Lower leg skin (tissue), 4 donors: Measurements from ENCODE around the gene ABCD1. TPM values are rescaled to one million over a fixed set of nuclear protein-coding genes. Genes with fewer than 3 reads are reported as not detected.
"Not testable (repeated sequence)": the region's sequence is repeated elsewhere in the genome, so short reads cannot be mapped to it uniquely, and the experiment has no call there.

ENCODE experiments used
- DNase-seq, 2 donors: peaks; one replicate each; pipeline ENCODE4 v3.0.0-alpha.2; 2019; ENCODE audit warnings: low spot score in 2 of 2
- H3K4me3 ChIP-seq: fragments of 200-600 bp; sonication (generic); 2 replicates; pipeline ENCODE4 v1.5.1; 2017; ENCODE audit warnings: mild to moderate bottlenecking, low read depth; ENCODE audit not compliant: poor library complexity, severe bottlenecking
- POLR2A ChIP-seq, 2 donors: fragments of 450-650 bp; IDR thresholded peaks; one replicate each; pipeline ENCODE4 v1.6.1; 2016 to 2017; ENCODE audit warnings: antibody characterized with exemption in 2 of 2, mild to moderate bottlenecking in 1 of 2, moderate library complexity in 1 of 2
- WGBS, 2 donors: methylation state at CpG; one replicate each; pipeline ENCODE4 v1.1.5; 2018; 5-methylcytosine and 5-hydroxymethylcytosine counted together
- intact Hi-C: fragments of 100-400 bp; cut with DNase I; formaldehyde crosslinking; loops from one replicate; pipeline ENCODE4 v1.15.0; 2023; ENCODE audit warnings: low total_unique reads
- total RNA-seq, 4 donors: library from RNA; depleted of rRNA; stranded (reverse); fragments of >200 nt; gene quantifications; one replicate each; pipeline ENCODE4 v1.1.0, GENCODE V29; 2016
- TF ChIP-seq, protein P1 (sequence below), 3 donors: fragments of 450-650 bp; IDR thresholded peaks; one replicate each; pipeline ENCODE4 v1.5.1; 2016; ENCODE audit warnings: antibody characterized with exemption in 3 of 3, mild to moderate bottlenecking in 3 of 3, moderate library complexity in 2 of 3

The ABCD1 gene
- total RNA-seq, 4 donors from 2014 or later, result 5.0 to 9.3 (median 7.4) TPM

- 76 to 77% methylated on average over 12 to 15 of the region's 16 CpGs for WGBS, 2 donors
- no peak for DNase-seq
- intact Hi-C loops, result no loop called here
- H3K4me3 ChIP-seq, result no peak overlapping the region
- TF ChIP-seq POLR2A (IDR thresholded peaks at IDR 0.05), result no peak
- TF ChIP-seq, protein P1, sequence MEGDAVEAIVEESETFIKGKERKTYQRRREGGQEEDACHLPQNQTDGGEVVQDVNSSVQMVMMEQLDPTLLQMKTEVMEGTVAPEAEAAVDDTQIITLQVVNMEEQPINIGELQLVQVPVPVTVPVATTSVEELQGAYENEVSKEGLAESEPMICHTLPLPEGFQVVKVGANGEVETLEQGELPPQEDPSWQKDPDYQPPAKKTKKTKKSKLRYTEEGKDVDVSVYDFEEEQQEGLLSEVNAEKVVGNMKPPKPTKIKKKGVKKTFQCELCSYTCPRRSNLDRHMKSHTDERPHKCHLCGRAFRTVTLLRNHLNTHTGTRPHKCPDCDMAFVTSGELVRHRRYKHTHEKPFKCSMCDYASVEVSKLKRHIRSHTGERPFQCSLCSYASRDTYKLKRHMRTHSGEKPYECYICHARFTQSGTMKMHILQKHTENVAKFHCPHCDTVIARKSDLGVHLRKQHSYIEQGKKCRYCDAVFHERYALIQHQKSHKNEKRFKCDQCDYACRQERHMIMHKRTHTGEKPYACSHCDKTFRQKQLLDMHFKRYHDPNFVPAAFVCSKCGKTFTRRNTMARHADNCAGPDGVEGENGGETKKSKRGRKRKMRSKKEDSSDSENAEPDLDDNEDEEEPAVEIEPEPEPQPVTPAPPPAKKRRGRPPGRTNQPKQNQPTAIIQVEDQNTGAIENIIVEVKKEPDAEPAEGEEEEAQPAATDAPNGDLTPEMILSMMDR (IDR thresholded peaks at IDR 0.05), result no peak
These were observed 26.5 kb upstream of the ABCD1 start for GRCh38 chrX:153697924-153698865.

DNA sequence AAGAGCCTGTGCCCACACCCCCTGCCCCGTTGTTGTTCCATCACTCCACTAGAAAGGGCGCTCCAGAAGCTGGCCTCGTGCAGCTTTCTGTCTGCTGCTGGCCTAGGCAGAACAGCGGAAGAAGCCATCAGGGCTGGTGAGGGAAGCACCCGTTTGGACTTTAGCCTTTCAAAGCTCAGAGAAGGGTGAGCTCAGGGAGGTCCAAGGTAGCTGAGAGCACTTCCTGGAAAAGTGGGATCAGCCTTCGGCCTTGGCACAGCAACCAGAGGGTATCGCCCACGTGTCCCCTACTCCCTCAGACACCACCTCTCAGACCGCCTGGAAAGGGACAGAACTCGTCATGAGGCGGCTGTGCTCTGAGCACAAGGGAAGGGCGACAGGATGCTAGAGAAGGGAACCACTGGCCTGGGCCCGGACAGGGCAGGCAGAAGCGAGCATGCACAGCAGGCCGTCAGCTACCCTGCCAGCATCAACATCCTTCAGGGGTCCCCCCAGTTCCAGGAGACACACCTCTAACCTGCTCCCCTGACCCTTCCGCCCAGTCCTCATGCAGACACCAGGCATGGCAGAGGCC, 25.4 kb upstream of the ABCD1 start:
- DNase-seq, intact Hi-C loops, H3K4me3 ChIP-seq: not testable (repeated sequence)
- 73 to 82% methylated on average over 10 to 16 of the region's 16 CpGs for WGBS, 2 donors

DNA sequence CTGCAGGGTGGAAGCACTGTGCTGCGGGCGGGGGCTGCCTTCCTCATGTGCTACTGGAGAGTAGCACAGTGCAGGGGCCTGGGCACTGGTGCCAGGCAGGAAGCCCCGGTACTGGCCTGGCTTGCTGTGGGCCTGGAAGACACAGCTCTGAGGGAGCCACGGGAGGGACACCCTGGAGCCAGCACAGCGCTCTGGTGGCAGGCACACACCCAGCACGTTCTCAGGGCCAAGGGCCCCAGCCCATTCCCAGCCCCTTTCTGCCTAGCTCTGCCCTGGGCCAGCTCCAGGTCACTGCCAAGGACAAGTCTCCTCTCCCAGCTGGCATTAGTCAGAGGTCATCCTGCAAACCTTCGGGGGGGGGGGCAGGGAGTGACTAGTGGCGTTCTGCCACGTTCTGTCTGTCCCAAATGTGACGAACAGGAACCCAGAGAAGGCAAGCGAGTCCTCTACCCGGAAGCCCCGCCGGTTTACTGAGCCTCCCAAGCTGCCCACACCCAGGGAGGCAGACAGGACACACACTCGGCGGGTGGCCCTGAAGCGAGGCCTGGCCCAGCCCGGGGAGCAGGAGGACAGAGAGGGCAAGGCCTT, 24.8 kb upstream of the ABCD1 start:
- 66% methylated on average over 13 of the region's 18 CpGs; no CpG with 5 or more reads in 1 of the 2 donors for WGBS, 2 donors
- DNase-seq, H3K4me3 ChIP-seq, intact Hi-C loops: not testable (repeated sequence)

DNA sequence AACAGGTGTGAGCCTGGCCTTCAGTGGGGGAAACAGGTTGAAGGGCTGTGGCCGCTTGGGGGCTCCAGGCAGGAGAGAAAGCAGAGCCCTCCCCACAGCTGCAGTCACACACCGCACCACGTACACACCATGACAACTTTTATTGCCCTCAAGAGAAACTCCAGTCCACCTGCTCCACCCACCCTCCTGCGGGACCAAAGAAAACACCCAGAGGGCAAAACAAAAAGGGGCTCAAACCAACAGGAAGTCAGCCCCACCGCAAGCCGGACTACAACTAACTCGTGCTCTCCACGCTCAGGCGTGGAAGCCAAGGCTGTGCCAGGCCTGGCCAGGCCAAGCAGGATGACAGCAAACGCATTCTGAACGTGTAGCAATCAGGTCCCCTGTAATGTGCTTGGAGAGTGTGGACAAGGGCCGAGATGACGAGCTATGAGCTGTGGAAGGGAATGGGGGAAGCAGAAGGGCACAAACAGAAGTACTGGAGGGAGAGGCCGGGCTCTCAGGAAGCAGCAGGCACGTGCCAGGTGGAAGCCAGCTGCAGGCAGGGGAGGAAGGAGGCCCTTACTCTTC, 24.2 kb upstream of the ABCD1 start:
- intact Hi-C loops, result no loop called here
- no peak overlapping the region for H3K4me3 ChIP-seq
- 34 to 57% methylated on average over 14 of the region's 15 CpGs for WGBS, 2 donors
- TF ChIP-seq, protein P1 (IDR thresholded peaks at IDR 0.05), result no peak
- TF ChIP-seq POLR2A (IDR thresholded peaks at IDR 0.05), result no peak
- DNase-seq, result no peak

GRCh38 chrX:153700967-153701366, 23.7 kb upstream of the ABCD1 start:
- DNase-seq, result no peak
- TF ChIP-seq, protein P1 (IDR thresholded peaks at IDR 0.05), result no peak
- TF ChIP-seq POLR2A (IDR thresholded peaks at IDR 0.05), result no peak
- WGBS, 2 donors, result 75 to 77% methylated on average over 3 to 6 of the region's 6 CpGs
- intact Hi-C loops, result no loop called here
- no peak overlapping the region for H3K4me3 ChIP-seq

- no peak overlapping the region for H3K4me3 ChIP-seq
- 94 to 97% methylated on average over 7 to 12 of the region's 12 CpGs for WGBS, 2 donors
- intact Hi-C loops, result no loop called here
- TF ChIP-seq POLR2A (IDR thresholded peaks at IDR 0.05), result no peak
- TF ChIP-seq, protein P1 (IDR thresholded peaks at IDR 0.05), result no peak
- no peak for DNase-seq
These were observed 22.9 kb upstream of the ABCD1 start for GRCh38 chrX:153701706-153702105.
